ENCODE results near the gene RAB40B. TPM values are rescaled to one million over a fixed set of nuclear protein-coding genes. Genes with fewer than 3 reads are reported as not detected.
A peak's percentile ranks its signal among the peaks of the same experiment; 100 is the strongest.

The RAB40B gene
- total and polyA plus RNA-seq, 2 of the 13 experiments (the other 11 are each of a cell fraction or from before 2014, with no cell fraction given), result 6.2 to 6.5 TPM

GRCh38 chr17:82737967-82738877 lies 39.7 kb upstream of the RAB40B start (continued):
- TF ChIP-seq, protein P1, sequence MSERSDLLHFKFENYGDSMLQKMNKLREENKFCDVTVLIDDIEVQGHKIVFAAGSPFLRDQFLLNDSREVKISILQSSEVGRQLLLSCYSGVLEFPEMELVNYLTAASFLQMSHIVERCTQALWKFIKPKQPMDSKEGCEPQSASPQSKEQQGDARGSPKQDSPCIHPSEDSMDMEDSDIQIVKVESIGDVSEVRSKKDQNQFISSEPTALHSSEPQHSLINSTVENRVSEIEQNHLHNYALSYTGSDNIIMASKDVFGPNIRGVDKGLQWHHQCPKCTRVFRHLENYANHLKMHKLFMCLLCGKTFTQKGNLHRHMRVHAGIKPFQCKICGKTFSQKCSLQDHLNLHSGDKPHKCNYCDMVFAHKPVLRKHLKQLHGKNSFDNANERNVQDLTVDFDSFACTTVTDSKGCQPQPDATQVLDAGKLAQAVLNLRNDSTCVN (CRISPR knock-in tag; IDR thresholded peaks at IDR 0.05; ENCODE audit: borderline replicate concordance), result peak; percentile 98
- TF ChIP-seq REXO4 (CRISPR knock-in tag; IDR thresholded peaks at IDR 0.05; ENCODE audit: borderline replicate concordance), result peak; percentile 95; the same call in 1 of the 2 replicates
- no peak for TF ChIP-seq ZNF17 (CRISPR knock-in tag; IDR thresholded peaks at IDR 0.05)
- peak; percentile 99 for TF ChIP-seq SIN3A (IDR thresholded peaks at IDR 0.05; ENCODE audit: borderline replicate concordance, low read depth, low read length)
- peak; percentile 99 for TF ChIP-seq ZNF761 (CRISPR knock-in tag; conservative IDR thresholded peaks at IDR 0.05)
- TF ChIP-seq CENPX (CRISPR knock-in tag; IDR thresholded peaks at IDR 0.05), result no peak
- TF ChIP-seq THRA (CRISPR knock-in tag; IDR thresholded peaks at IDR 0.05; ENCODE audit: borderline replicate concordance), result peak; percentile 91
- TF ChIP-seq HNRNPUL1 (IDR thresholded peaks at IDR 0.05; ENCODE audit: low read depth, low read length), result no peak
- peak; percentile 94; the same call in 1 of the 2 replicates for TF ChIP-seq RFXANK (CRISPR knock-in tag; IDR thresholded peaks at IDR 0.05)
- TF ChIP-seq MAFK (conservative IDR thresholded peaks at IDR 0.05 in 1 of 2, IDR thresholded peaks at IDR 0.05 in 1 of 2; ENCODE audit: low read length in 2 of 2), result peak in 1 of 2 experiments; percentile 19; a peak in 1 of 4 replicates
- TF ChIP-seq PREB (CRISPR knock-in tag; IDR thresholded peaks at IDR 0.05), result peak; percentile 66; the same call in 1 of the 2 replicates
- peak; percentile 99 for TF ChIP-seq TSC22D2 (CRISPR knock-in tag; IDR thresholded peaks at IDR 0.05; ENCODE audit: borderline replicate concordance)
- peak; percentile 89 for TF ChIP-seq DZIP1 (CRISPR knock-in tag; IDR thresholded peaks at IDR 0.05)
- TF ChIP-seq ZSCAN12 (CRISPR knock-in tag; IDR thresholded peaks at IDR 0.05), result peak; percentile 90; the same call in 1 of the 2 replicates
- TF ChIP-seq EHMT2 (IDR thresholded peaks at IDR 0.05; ENCODE audit: borderline replicate concordance, low read depth, low read length), result no peak
- TF ChIP-seq, protein P2, sequence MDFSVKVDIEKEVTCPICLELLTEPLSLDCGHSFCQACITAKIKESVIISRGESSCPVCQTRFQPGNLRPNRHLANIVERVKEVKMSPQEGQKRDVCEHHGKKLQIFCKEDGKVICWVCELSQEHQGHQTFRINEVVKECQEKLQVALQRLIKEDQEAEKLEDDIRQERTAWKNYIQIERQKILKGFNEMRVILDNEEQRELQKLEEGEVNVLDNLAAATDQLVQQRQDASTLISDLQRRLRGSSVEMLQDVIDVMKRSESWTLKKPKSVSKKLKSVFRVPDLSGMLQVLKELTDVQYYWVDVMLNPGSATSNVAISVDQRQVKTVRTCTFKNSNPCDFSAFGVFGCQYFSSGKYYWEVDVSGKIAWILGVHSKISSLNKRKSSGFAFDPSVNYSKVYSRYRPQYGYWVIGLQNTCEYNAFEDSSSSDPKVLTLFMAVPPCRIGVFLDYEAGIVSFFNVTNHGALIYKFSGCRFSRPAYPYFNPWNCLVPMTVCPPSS (IDR thresholded peaks at IDR 0.05), result no peak
- TF ChIP-seq DPF2 (CRISPR knock-in tag; IDR thresholded peaks at IDR 0.05; ENCODE audit: borderline replicate concordance, low read depth), result peak; percentile 94
- peak; percentile 74; the same call in 1 of the 2 replicates for TF ChIP-seq NR2F2 (IDR thresholded peaks at IDR 0.05; ENCODE audit: borderline replicate concordance, low read depth)
- no peak; the same call in 1 of the 2 replicates for TF ChIP-seq FIP1L1 (IDR thresholded peaks at IDR 0.05; ENCODE audit: borderline replicate concordance, insufficient read depth, low read depth, low read length)
- no peak for TF ChIP-seq NONO (IDR thresholded peaks at IDR 0.05)
- peak; percentile 99 for TF ChIP-seq NONO (CRISPR knock-in tag; conservative IDR thresholded peaks at IDR 0.05)
